RKO (cell line): ENCODE data around the gene TPSG1.
"Not testable (repeated sequence)": the region's sequence is repeated elsewhere in the genome, so short reads cannot be mapped to it uniquely, and the experiment has no call there.

Source experiments
- DNase-seq: peaks from one replicate; pipeline ENCODE4 v3.0.0-alpha.2; 2016; ENCODE audit warnings: low spot score

Gene TPSG1

GRCh38 chr16:1215574-1216295 lies 9.3 kb downstream of the TPSG1 start:
- DNase-seq, result no peak

GRCh38 chr16:1214719-1215118 lies 10.3 kb downstream of the TPSG1 start:
- no peak for DNase-seq

- DNase-seq, result no peak
Measured at GRCh38 chr16:1213796-1214372, 11.2 kb downstream of the TPSG1 start.

DNA sequence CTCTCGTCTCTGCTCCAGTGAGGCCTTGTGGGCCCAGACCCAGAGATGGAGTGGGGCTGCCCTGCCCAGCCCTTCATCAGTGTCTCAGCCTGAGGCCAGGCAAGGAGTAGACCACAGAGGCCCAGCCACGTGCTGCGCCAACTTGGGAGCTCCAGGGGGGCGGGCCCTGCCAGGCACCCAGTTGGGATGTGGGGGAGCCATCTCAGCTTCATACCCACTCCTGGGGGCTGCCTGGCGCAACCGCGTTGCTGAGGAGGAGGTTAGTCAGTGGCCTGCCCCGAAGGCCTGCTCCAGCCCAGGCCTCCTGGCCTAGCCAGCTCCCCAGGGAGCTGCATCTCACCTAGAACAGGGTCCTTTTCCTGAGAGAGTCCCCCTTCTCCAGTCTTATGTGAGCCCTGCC lies 11.8 kb downstream of the TPSG1 start:
- DNase-seq, result no peak

DNA sequence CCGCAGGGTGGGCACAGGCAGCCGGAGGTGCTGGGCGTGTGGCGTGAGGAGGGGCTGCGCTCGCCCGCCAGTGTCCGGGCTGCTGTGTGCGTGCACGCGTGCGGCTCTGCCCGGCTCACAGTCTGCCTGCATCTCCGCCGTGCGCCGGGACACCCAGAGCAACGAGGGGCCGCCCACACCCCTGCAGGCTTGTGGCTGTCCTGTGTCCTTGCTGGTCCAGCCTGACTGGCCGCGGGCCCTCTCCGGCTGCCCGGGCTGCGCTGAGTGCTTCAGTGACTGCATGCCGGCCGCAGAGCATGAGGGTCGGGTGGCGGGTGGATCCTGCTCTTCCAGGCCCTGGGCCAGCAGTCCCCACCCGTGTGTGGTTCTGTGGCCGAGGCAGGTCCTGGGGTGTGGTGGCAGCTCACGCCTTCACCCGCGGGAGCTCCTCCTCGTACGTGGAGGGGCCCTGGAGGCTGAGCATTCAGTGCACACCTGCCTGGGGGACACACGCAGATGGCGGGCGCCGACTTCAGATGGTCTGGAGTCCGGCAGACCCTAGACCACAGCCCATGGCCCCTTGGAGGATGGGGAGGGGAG lies 12.4 kb downstream of the TPSG1 start:
- DNase-seq, result no peak

- DNase-seq, result no peak
Measured at GRCh38 chr16:1211451-1212268, 13.4 kb downstream of the TPSG1 start.

DNA sequence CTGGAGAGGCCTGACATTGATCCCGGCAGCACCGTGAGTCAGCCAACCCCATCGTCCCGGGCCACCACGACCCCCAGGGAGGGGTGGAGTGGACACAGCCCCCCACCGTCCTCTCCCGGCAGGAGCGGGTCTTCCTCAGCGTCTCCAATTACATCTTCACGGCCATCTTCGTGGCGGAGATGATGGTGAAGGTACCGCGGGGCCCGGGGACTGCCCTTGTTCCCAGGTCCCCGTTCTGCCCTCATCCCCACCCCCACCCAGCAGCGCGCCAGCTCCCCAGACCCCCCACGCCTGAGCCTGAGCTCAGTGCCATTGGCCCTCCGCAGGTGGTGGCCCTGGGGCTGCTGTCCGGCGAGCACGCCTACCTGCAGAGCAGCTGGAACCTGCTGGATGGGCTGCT lies 14.6 kb downstream of the TPSG1 start:
- no peak for DNase-seq

- DNase-seq, result no peak
Measured at GRCh38 chr16:1209081-1209480, 16.0 kb downstream of the TPSG1 start.

DNA sequence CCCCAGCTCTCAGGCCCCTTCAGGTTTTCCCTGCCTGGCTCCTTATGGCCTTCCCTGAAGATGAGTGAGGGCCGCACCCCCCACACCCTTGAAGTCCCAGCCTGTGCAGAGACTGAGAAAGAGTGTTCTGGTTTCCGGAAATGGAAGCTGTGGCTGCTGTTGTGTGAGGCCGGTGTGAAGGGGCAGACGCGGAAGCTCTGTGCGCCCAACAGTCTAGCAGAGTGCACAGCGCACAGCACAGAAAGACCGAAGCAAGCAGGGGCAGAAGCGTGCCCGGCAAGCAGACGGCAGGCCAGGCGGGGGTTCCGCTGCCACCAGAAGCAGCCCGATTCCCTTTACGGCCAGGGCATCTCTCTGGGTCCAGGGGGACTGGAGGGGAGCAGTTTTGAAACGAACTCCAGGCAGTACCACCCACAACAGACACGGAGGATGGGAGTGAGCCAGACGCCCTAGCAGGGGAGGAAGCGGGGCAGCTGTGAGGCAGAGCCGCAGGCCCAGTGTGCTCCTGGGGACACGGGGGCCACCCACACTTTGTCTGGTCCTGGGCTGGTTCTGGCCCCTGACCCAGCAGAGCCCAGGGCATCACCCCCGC lies 16.7 kb downstream of the TPSG1 start:
- DNase-seq, result no peak

GRCh38 chr16:1206786-1207185 lies 18.3 kb downstream of the TPSG1 start:
- DNase-seq, result no peak

DNA sequence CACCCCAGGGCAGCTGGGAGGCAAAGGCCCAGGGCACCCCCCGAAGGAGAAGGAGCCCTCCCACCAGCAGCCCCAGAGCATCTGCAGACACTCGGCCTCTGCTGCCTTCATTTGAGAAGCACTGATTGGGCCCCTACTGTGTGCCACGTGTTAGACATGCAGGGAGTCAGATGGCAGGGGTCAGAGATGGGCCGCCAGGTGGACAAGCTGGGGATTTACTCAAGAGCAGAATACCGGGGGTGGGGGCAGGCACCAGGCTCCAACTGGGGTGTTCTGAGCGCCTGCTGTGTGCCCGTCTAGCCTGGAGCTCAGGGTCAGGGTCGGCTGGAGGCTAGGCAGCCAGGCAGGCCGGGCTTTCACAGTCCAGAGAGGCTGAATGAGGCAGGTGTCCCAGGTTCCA lies 18.7 kb downstream of the TPSG1 start:
- no peak for DNase-seq

- no peak for DNase-seq
Measured at GRCh38 chr16:1204933-1205332, 20.1 kb downstream of the TPSG1 start.

DNA sequence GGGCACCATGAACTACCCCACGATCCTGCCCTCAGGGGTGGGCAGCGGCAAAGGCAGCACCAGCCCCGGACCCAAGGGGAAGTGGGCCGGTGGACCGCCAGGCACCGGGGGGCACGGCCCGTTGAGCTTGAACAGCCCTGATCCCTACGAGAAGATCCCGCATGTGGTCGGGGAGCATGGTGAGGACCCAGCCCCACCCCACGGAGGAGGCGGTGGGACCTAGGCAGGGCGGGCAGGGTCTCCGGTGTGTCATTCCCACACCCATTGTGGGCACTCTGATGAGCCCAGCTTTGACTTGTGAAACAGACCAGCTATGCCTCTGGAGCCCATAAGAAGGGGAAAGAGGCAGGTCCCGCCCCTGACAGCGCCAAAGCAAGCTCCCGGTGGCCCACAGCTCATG lies 22.8 kb downstream of the TPSG1 start:
- DNase-seq, result no peak

- DNase-seq, result no peak
Measured at GRCh38 chr16:1201444-1201843, 23.6 kb downstream of the TPSG1 start.

GRCh38 chr16:1200014-1200627 lies 24.9 kb downstream of the TPSG1 start:
- no peak for DNase-seq

DNA sequence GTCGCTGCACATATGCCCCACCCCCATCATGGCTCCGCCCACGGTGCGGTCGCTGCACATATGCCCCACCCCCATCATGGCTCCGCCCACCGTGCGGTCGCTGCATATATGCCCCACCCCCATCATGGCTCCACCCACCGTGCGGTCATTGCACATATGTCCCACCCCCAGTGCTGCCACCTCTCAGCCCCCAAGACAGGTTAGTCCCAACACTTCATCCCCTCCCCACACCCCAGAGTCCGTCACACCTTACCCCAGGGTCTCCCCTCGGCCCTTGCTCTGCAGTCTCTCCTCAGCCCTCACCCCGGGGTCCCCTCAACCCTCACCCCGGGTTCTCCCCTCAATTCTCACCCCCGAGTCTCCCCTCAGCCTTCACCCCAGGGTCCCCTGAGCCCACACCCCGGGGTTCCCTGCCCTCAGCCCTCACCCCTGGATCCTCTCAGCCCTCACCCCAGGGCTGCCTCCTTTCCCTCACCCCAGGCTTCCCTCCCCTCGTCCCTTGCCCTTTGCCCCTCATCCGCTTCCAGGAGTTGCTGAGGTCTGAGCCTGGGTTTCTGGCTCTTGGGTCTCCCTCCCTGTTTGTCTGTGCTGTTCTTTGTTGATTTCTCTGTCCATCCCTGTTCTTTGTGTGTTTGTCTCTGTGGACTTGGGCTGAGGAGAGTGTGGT lies 25.6 kb downstream of the TPSG1 start:
- no peak for DNase-seq

GRCh38 chr16:1198671-1199346 lies 26.3 kb downstream of the TPSG1 start:
- DNase-seq, result not testable (repeated sequence)

DNA sequence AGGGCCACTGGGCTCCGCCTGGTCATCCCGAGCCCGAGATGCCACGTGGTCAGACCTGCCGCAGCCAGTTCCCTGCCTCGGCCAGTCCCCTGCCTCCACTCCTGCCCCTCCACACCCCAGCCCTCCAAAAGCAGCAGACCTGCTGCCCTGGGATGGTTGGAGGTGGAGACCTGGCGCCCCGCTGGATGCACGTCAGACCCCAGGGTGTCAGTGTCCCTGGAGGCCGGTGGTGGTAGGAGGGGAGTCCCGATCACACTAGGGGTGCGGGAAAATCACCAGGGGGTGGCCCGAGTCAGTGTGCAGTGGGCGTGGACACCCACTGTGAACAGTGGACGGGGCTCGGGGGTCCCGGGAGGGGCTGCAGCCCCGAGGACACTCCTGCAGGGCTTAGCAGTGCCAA lies 26.9 kb downstream of the TPSG1 start:
- DNase-seq, result no peak

DNA sequence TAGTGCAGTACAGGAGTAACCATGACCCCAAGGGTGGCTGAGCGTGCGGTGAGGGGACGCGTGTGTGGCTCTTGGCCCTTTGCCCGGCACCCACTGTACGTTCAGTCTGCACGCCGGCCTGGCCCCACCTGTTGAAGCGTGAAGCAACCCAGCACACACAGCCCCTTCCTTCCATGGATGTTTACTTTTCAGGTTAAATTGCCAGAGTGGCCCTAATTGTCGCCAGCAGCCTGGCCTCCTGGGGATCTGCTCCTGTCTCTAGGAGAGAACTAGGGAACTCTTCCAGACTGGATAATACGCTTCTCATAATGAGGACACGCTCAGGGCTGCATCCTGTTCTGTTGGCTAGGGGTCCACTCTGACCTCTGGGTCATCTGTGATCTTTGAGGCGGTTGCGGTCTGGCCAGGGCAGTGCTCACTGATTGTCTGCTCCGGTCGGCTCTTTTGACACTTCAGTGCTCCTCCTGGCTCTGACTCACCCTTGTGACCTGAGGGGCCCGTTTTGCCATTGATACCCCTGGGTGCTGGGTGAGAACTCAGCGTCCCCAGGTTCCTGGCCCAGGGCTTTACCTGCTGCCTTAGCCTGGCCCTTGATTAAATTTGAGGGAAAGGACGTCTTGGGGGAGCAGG lies 27.7 kb downstream of the TPSG1 start:
- no peak for DNase-seq

DNA sequence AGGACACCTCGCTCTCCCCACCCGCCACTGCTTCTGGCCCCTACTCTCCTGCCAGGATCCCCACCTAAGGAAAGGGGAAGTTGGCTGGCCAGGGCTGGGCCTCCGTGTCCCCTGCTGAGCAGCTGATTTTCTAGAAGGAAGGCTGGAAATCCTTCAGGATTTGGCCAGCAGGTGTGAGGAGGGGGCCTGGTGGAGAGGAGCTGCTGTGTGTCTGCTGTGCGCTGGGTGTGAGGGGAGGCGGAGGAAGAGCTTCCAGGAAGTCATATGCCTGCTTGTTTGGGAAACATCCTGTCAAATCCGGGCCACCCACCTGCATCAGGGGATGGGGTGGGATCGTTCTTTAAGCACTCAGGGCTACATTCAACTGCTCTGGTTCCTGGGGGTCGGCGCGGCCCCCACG lies 28.6 kb downstream of the TPSG1 start:
- no peak for DNase-seq

DNA sequence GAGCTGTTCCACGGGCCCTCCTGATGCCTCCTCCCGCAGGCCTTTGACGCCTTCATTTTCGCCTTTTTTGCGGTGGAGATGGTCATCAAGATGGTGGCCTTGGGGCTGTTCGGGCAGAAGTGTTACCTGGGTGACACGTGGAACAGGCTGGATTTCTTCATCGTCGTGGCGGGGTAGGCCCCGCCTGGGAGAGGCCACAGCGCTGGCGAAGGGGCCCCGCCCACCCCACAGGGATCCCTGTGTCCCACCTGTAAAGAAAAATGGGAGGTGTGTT lies 29.7 kb downstream of the TPSG1 start:
- DNase-seq, result no peak
